ENCODE data around the gene SYCP2L. TPM values are rescaled to one million over a fixed set of nuclear protein-coding genes. Genes with fewer than 3 reads are reported as not detected.

The SYCP2L gene
- polyA plus RNA-seq, 2 of the 4 experiments (the other 2 are of a cell fraction): 2.6 to 13.5 TPM

DNA sequence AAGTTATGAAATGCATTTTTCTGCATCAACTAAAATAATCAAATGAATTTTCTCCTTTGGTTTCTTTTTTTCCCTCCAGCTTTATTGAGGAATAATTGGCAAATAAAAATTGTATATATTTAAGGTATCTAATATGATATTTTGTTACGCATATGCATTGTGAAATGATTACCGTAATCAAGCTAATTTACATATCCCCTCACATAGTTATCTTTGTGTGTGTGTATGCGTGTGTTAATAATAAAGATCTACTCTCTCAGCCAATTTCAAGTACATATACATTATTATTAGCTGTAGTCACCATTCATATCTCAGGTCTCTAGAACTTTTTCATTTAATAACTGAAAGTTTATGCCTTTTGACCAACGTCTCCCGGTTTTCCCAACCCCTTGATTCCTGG is 61.1 kb downstream of the SYCP2L start:
- ChIA-PET CTCF (interaction anchor here (1.2 kb wide), 2 partner anchors 121 to 628 kb away, joined by 4 read pairs; no protein-coding TSS in a partner anchor), POLR2A (no interaction called here)
- ATAC-seq (no peak), FAIRE-seq (no peak), DNase-seq (ENCODE audit: low read depth in 1 of 2, low spot score in 1 of 2) (no peak)
- no peak overlapping the region for H3K4me3 ChIP-seq
- no peak overlapping the region for H3K4me2 ChIP-seq
- no peaks in the 10 kb centered on the region for H3K9me3 ChIP-seq
- H3K4me1 ChIP-seq: peaks cover 6% of the 10 kb centered on the region
- WGBS (ENCODE audit: missing lambda C conversion rate): 91% methylated on average over 5 of the region's 5 CpGs
- TF ChIP-seq HOXB13 (CRISPR knock-in tag; IDR thresholded peaks at IDR 0.05; ENCODE audit: low read depth): no peak
- TF ChIP-seq FOSL2 (IDR thresholded peaks at IDR 0.05): no peak
- TF ChIP-seq FOSL2 (CRISPR knock-in tag; IDR thresholded peaks at IDR 0.05): no peak
- TF ChIP-seq NR3C1 (IDR thresholded peaks at IDR 0.05): no peak
- no peak for TF ChIP-seq MYC (IDR thresholded peaks at IDR 0.05; ENCODE audit: borderline replicate concordance, low read length)
- TF ChIP-seq, protein P1, sequence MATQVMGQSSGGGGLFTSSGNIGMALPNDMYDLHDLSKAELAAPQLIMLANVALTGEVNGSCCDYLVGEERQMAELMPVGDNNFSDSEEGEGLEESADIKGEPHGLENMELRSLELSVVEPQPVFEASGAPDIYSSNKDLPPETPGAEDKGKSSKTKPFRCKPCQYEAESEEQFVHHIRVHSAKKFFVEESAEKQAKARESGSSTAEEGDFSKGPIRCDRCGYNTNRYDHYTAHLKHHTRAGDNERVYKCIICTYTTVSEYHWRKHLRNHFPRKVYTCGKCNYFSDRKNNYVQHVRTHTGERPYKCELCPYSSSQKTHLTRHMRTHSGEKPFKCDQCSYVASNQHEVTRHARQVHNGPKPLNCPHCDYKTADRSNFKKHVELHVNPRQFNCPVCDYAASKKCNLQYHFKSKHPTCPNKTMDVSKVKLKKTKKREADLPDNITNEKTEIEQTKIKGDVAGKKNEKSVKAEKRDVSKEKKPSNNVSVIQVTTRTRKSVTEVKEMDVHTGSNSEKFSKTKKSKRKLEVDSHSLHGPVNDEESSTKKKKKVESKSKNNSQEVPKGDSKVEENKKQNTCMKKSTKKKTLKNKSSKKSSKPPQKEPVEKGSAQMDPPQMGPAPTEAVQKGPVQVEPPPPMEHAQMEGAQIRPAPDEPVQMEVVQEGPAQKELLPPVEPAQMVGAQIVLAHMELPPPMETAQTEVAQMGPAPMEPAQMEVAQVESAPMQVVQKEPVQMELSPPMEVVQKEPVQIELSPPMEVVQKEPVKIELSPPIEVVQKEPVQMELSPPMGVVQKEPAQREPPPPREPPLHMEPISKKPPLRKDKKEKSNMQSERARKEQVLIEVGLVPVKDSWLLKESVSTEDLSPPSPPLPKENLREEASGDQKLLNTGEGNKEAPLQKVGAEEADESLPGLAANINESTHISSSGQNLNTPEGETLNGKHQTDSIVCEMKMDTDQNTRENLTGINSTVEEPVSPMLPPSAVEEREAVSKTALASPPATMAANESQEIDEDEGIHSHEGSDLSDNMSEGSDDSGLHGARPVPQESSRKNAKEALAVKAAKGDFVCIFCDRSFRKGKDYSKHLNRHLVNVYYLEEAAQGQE (IDR thresholded peaks at IDR 0.05): no peak
- TF ChIP-seq ZFP36 (IDR thresholded peaks at IDR 0.05; ENCODE audit: borderline replicate concordance, partially characterized antibody): no peak
- TF ChIP-seq HEYL (CRISPR knock-in tag; IDR thresholded peaks at IDR 0.05): no peak
- no peak for TF ChIP-seq RAD21 (conservative IDR thresholded peaks at IDR 0.05 in 1 of 2, IDR thresholded peaks at IDR 0.05 in 1 of 2)
- TF ChIP-seq CBX2 (IDR thresholded peaks at IDR 0.05; ENCODE audit: borderline replicate concordance, low read depth): no peak
- no peak overlapping the region for H3K27ac ChIP-seq

DNA sequence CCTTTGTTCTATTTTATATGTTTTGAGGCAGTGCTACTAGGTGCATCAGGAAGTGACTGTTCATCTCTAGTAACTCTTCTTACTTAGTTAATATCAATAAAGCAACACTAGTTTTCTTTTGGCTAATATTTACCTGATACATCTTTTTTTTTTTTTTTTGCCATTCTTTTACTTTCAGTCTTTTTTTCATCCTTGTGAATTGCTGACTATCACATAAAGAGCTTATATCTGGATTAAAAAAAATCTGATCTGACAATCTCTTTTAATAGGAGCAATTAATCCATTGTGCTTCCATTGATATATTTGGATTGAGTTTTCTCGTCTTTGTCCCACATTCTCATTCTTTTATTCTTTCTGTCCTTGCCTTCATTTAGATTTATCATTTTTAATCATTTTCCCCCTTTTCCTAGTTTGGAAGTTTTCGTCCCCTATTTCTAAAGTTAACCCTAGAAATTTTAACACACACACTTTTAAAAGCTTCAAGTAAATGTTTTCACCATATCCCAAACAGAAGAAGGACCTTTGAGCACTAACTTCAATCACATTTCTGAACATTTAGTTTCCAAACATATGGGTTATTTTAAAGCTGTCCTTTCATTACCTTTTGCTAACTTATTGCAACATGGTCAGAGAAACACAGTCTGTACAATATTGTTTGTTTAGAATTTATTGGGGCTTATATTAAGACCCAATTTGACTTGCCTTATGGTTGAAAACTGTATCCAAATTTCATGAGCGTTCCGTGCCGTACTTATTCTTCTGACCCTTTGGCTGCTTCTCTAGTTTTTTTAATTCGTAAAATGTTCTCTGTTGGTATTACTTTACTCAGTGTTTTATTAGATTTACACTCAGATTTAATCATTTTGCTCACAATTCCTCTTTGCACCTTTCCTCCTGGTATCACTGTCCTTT is 63.0 kb downstream of the SYCP2L start:
- CTCF ChIA-PET: interaction anchor here (1.9 to 2.8 kb wide), 3 partner anchors 120 to 634 kb away, joined by 4 to 40 read pairs (median 11); no protein-coding TSS in a partner anchor
- no peak for TF ChIP-seq NR3C1 (IDR thresholded peaks at IDR 0.05)
- peak; percentile 10 for TF ChIP-seq MAFK (IDR thresholded peaks at IDR 0.05; ENCODE audit: partially characterized antibody)
- no peak for TF ChIP-seq CEBPB (IDR thresholded peaks at IDR 0.05)
- no peak for TF ChIP-seq NFE2L2 (conservative IDR thresholded peaks at IDR 0.05; ENCODE audit: low read length)
- POLR2A ChIA-PET: no interaction called here
- Histone ChIP-seq H3K4me1 (peaks cover 6% of the 10 kb centered on the region), H3K27ac (no peak overlapping the region), H3K4me3 (no peak overlapping the region), H3K4me2 (no peak overlapping the region), H3K9me3 (no peaks in the 10 kb centered on the region)
- FAIRE-seq: no peak
- 86% methylated on average over 6 of the region's 6 CpGs for WGBS (ENCODE audit: missing lambda C conversion rate)
- no peak for DNase-seq (ENCODE audit: low read depth in 1 of 2, low spot score in 1 of 2)
- ATAC-seq: no peak

DNA sequence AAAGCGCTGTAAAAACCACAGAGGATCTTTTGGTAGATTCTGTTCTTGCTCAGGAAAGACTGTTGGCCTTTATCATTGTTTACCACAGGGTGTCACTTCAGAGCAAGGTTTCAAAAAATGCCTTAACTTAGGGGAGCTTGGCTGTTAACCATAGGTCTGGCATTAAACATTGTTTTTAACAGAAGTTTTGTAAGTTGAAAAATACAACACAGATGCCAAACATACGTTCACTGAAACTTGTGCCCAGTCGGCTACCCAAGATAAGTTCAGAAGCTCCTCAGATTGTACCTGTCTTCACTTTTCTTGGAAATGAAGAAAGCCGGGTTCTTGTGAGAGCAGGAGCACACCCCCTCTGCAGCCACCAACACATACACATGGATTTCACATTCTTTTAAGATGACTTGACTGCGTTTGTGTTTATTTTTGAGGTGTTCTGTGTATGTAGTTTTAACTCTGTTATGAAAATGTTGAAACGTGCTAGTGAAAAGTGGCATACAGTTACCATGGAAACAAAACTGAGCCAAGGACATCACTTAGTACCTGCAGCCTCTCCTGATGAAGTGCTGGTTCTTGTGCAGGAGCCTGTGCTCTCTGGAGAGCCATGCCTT is 64.9 kb downstream of the SYCP2L start:
- H3K4me2 ChIP-seq: peak overlapping the region; percentile 26; the same call in 1 of the 3 replicates
- no peaks in the 10 kb centered on the region for H3K9me3 ChIP-seq
- peaks cover 6% of the 10 kb centered on the region for H3K4me1 ChIP-seq
- FAIRE-seq: peak; percentile 74
- H3K27ac ChIP-seq: no peak overlapping the region
- peak; percentile 74 to 85; a peak in 5 of 6 replicates for ATAC-seq
- whole genome bisulfite sequencing (ENCODE audit: missing lambda C conversion rate): 28% methylated on average over 6 of the region's 6 CpGs
- POLR2A ChIA-PET: interaction anchor here (0.6 to 1.0 kb wide), 3 partner anchors 8 to 121 kb away, joined by 3 to 8 read pairs (median 3); no protein-coding TSS in a partner anchor
- no peak for TF ChIP-seq MAFK (IDR thresholded peaks at IDR 0.05; ENCODE audit: partially characterized antibody)
- TF ChIP-seq BHLHE40 (IDR thresholded peaks at IDR 0.05; ENCODE audit: low read depth, low read length): no peak
- TF ChIP-seq SMC3 (IDR thresholded peaks at IDR 0.05): peak; percentile 72
- peak; percentile 67 to 76 for TF ChIP-seq RAD21 (conservative IDR thresholded peaks at IDR 0.05 in 1 of 2, IDR thresholded peaks at IDR 0.05 in 1 of 2)
- TF ChIP-seq, protein P2, sequence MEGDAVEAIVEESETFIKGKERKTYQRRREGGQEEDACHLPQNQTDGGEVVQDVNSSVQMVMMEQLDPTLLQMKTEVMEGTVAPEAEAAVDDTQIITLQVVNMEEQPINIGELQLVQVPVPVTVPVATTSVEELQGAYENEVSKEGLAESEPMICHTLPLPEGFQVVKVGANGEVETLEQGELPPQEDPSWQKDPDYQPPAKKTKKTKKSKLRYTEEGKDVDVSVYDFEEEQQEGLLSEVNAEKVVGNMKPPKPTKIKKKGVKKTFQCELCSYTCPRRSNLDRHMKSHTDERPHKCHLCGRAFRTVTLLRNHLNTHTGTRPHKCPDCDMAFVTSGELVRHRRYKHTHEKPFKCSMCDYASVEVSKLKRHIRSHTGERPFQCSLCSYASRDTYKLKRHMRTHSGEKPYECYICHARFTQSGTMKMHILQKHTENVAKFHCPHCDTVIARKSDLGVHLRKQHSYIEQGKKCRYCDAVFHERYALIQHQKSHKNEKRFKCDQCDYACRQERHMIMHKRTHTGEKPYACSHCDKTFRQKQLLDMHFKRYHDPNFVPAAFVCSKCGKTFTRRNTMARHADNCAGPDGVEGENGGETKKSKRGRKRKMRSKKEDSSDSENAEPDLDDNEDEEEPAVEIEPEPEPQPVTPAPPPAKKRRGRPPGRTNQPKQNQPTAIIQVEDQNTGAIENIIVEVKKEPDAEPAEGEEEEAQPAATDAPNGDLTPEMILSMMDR (IDR thresholded peaks at IDR 0.05): peak; percentile 59
- peak; percentile 23 to 46 for DNase-seq (ENCODE audit: low read depth in 1 of 2, low spot score in 1 of 2)
- CTCF ChIA-PET: interaction anchor here (0.7 to 2.8 kb wide), 24 partner anchors 10 to 627 kb away, joined by 3 to 40 read pairs (median 5); no protein-coding TSS in a partner anchor
- no peak overlapping the region for H3K4me3 ChIP-seq

Data from A549 (cell line).